Keratinocyte (primary cell): ENCODE results near the gene SSX5. TPM values are rescaled to one million over a fixed set of nuclear protein-coding genes. Genes with fewer than 3 reads are reported as not detected.
"Not testable (repeated sequence)": the region's sequence is repeated elsewhere in the genome, so short reads cannot be mapped to it uniquely, and the experiment has no call there.

Experiments used
- DNase-seq: peaks from one replicate; pipeline ENCODE4 v3.0.0-alpha.2; 2011; ENCODE audit warnings: low read depth, missing footprints, low spot score
- FAIRE-seq: peaks from 2 replicates; lab custom pipeline; 2011; peaks lifted over from hg19 to GRCh38; lab: Jason Lieb, UNC
- H2AFZ ChIP-seq: 2 replicates; pipeline ENCODE4 v1.6.0; 2012; ENCODE audit warnings: low read length, control low read depth, inconsistent platforms; ENCODE audit not compliant: control insufficient read depth
- H3K27ac ChIP-seq: 2 replicates; pipeline ENCODE4 v1.5.1; 2011; ENCODE audit warnings: low read length; ENCODE audit not compliant: control insufficient read depth, insufficient read depth
- H3K27me3 ChIP-seq: 3 replicates; pipeline ENCODE4 v1.6.0; 2011; ENCODE audit warnings: low read length; ENCODE audit not compliant: control insufficient read depth, insufficient read depth; ENCODE audit errors: extremely low read depth
- H3K36me3 ChIP-seq, 2 experiments: 2 replicates in 1 of 2; 3 replicates in 1 of 2; pipeline ENCODE4 v1.5.1; 2011; ENCODE audit warnings: low read length in 2 of 2, mild to moderate bottlenecking in 1 of 2; ENCODE audit not compliant: control insufficient read depth in 2 of 2, insufficient read depth in 2 of 2; ENCODE audit errors: extremely low read depth in 1 of 2
- H3K4me1 ChIP-seq: 3 replicates; pipeline ENCODE4 v1.5.1; 2011; ENCODE audit warnings: low read length; ENCODE audit not compliant: control insufficient read depth, insufficient read depth; ENCODE audit errors: extremely low read depth
- H3K4me2 ChIP-seq: 3 replicates; pipeline ENCODE4 v1.6.0; 2011; ENCODE audit warnings: low read depth, low read length; ENCODE audit not compliant: control insufficient read depth, insufficient read depth; ENCODE audit errors: extremely low read depth
- H3K4me3 ChIP-seq, 3 experiments: fragments of 200-600 bp in 1 of 3; sonication (generic) in 1 of 3; 2 replicates in 2 of 3; 3 replicates in 1 of 3; pipeline ENCODE4 v1.5.1; 2011 to 2016; ENCODE audit warnings: low read length in 3 of 3, mild to moderate bottlenecking in 3 of 3, control low read depth in 2 of 3, inconsistent platforms in 1 of 3, low read depth in 1 of 3, mixed read lengths in 1 of 3, mixed run types in 1 of 3, moderate library complexity in 1 of 3; ENCODE audit not compliant: control insufficient read depth in 2 of 3, insufficient read depth in 2 of 3; ENCODE audit errors: extremely low read depth in 1 of 3
- H3K79me2 ChIP-seq: 2 replicates; pipeline ENCODE4 v1.6.0; 2012; ENCODE audit warnings: low read length; ENCODE audit not compliant: control insufficient read depth, insufficient read depth
- H3K9ac ChIP-seq: 3 replicates; pipeline ENCODE4 v1.6.0; 2011; ENCODE audit warnings: low read length; ENCODE audit not compliant: control insufficient read depth, insufficient read depth; ENCODE audit errors: extremely low read depth
- H3K9me1 ChIP-seq: 3 replicates; pipeline ENCODE4 v1.6.0; 2011; ENCODE audit warnings: low read length; ENCODE audit not compliant: control insufficient read depth, insufficient read depth; ENCODE audit errors: extremely low read depth
- H3K9me3 ChIP-seq: 2 replicates; pipeline ENCODE4 v1.5.1; 2012; ENCODE audit warnings: low read depth, low read length; ENCODE audit not compliant: control insufficient read depth
- H4K20me1 ChIP-seq: 3 replicates; pipeline ENCODE4 v1.6.0; 2011; ENCODE audit warnings: low read length; ENCODE audit not compliant: control insufficient read depth, insufficient read depth; ENCODE audit errors: extremely low read depth
- EZH2 ChIP-seq: IDR thresholded peaks from one replicate; pipeline ENCODE4 v1.6.1; 2012; ENCODE audit warnings: inconsistent platforms, mild to moderate bottlenecking, low read length, moderate library complexity
- dilution Hi-C: fragments of 300-500 bp; cut with MboI; formaldehyde crosslinking; loops from one replicate; pipeline ENCODE4 v1.7.0; 2020; ENCODE audit warnings: low sequenced_read_pairs; ENCODE audit not compliant: extremely low pct_ligation_motif_present
- polyA plus RNA-seq, 5 experiments: library from polyadenylated mRNA; depleted of rRNA in 3 of 5; stranded (reverse) in 3 of 5; stranded (forward) in 1 of 5; unstranded in 1 of 5; fragments of >200 nt; gene quantifications; 1 replicate in 1 of 5; 2 replicates in 3 of 5; 3 replicates in 1 of 5; pipeline versions ENCODE4 v1.2.1 to v1.2.3, GENCODE V29; 2011 to 2012; ENCODE audit warnings: missing spikeins in 2 of 5, low read depth in 1 of 5, low replicate concordance in 1 of 5
- TF ChIP-seq, protein P1 (sequence below), 3 experiments: IDR thresholded peaks in 1 of 3; conservative IDR thresholded peaks in 1 of 3; optimal IDR thresholded peaks in 1 of 3; 2 replicates in 2 of 3; 3 replicates in 1 of 3; pipeline versions ENCODE3 to v1.5.1; 2011; ENCODE audit warnings: low read length in 3 of 3, mild to moderate bottlenecking in 3 of 3, moderate library complexity in 2 of 3, control low read depth in 1 of 3, inconsistent platforms in 1 of 3; ENCODE audit not compliant: insufficient read depth in 2 of 3; ENCODE audit errors: extremely low read depth in 1 of 3

SSX5 gene
- polyA plus RNA-seq, 1 donor (not counting 4 experiments of a cell fraction or from before 2014, with no cell fraction given): not detected

GRCh38 chrX:48180811-48181210 lies 15.8 kb downstream of the SSX5 start:
- TF ChIP-seq EZH2: no peak
- TF ChIP-seq, protein P1, sequence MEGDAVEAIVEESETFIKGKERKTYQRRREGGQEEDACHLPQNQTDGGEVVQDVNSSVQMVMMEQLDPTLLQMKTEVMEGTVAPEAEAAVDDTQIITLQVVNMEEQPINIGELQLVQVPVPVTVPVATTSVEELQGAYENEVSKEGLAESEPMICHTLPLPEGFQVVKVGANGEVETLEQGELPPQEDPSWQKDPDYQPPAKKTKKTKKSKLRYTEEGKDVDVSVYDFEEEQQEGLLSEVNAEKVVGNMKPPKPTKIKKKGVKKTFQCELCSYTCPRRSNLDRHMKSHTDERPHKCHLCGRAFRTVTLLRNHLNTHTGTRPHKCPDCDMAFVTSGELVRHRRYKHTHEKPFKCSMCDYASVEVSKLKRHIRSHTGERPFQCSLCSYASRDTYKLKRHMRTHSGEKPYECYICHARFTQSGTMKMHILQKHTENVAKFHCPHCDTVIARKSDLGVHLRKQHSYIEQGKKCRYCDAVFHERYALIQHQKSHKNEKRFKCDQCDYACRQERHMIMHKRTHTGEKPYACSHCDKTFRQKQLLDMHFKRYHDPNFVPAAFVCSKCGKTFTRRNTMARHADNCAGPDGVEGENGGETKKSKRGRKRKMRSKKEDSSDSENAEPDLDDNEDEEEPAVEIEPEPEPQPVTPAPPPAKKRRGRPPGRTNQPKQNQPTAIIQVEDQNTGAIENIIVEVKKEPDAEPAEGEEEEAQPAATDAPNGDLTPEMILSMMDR (optimal IDR thresholded peaks at IDR 0.05 in 1 of 3, IDR thresholded peaks at IDR 0.05 in 1 of 3, conservative IDR thresholded peaks at IDR 0.05 in 1 of 3; ENCODE audit: extremely low read depth in 1 of 3, insufficient read depth in 2 of 3, low read length in 3 of 3): no peak
- Histone ChIP-seq H3K4me3 (no peak overlapping the region), H3K27ac (no peak overlapping the region), H3K9me1 (no peaks in the 10 kb centered on the region), H3K79me2 (no peaks in the 10 kb centered on the region), H3K4me2 (no peak overlapping the region), H3K36me3 (no peaks in the 10 kb centered on the region), H3K27me3 (no peaks in the 10 kb centered on the region), H3K4me1 (peaks cover 10% of the 10 kb centered on the region), H2AFZ (peak overlapping the region; percentile 12), H4K20me1 (no peaks in the 10 kb centered on the region), H3K9me3 (no peaks in the 10 kb centered on the region), H3K9ac (no peak overlapping the region)
- FAIRE-seq (no peak), DNase-seq (no peak)
- dilution Hi-C loops: no loop called here

- DNase-seq: no peak
- Histone ChIP-seq H3K9me3 (no peaks in the 10 kb centered on the region), H3K4me1 (peaks cover 10% of the 10 kb centered on the region), H3K4me2 (peak overlapping the region; percentile 56), H3K27ac (peak overlapping the region; percentile 60), H2AFZ (peak overlapping the region; percentile 36), H4K20me1 (no peaks in the 10 kb centered on the region), H3K4me3 (no peak overlapping the region), H3K9ac (no peak overlapping the region), H3K79me2 (no peaks in the 10 kb centered on the region), H3K27me3 (no peaks in the 10 kb centered on the region), H3K36me3 (no peaks in the 10 kb centered on the region), H3K9me1 (no peaks in the 10 kb centered on the region)
- dilution Hi-C loops: no loop called here
- no peak for FAIRE-seq
- no peak for TF ChIP-seq EZH2
- TF ChIP-seq, protein P1 (optimal IDR thresholded peaks at IDR 0.05 in 1 of 3, IDR thresholded peaks at IDR 0.05 in 1 of 3, conservative IDR thresholded peaks at IDR 0.05 in 1 of 3; ENCODE audit: extremely low read depth in 1 of 3, insufficient read depth in 2 of 3, low read length in 3 of 3): no peak
These were observed 16.9 kb downstream of the SSX5 start for GRCh38 chrX:48179691-48180090.

GRCh38 chrX:48166322-48166721 lies 30.3 kb downstream of the SSX5 start:
- H4K20me1 ChIP-seq, H3K36me3 ChIP-seq, H3K4me2 ChIP-seq, FAIRE-seq, DNase-seq, H3K9ac ChIP-seq, H3K27ac ChIP-seq, H3K4me3 ChIP-seq, H3K4me1 ChIP-seq, dilution Hi-C loops, H3K27me3 ChIP-seq, H3K9me3 ChIP-seq, H3K79me2 ChIP-seq, H3K9me1 ChIP-seq, H2AFZ ChIP-seq: not testable (repeated sequence)
